ENCODE measurements around the gene TBC1D4. TPM values are rescaled to one million over a fixed set of nuclear protein-coding genes. Genes with fewer than 3 reads are reported as not detected.

Gene TBC1D4
- polyA plus RNA-seq, 1 donor from 2014 or later, result 3.9 TPM

GRCh38 chr13:75384879-75385707, 96.9 kb downstream of the TBC1D4 start:
- no peak for TF ChIP-seq CTCF (IDR thresholded peaks at IDR 0.05; ENCODE audit: poor library complexity, severe bottlenecking)
- TF ChIP-seq REST (IDR thresholded peaks at IDR 0.05; ENCODE audit: borderline replicate concordance), result no peak
- TF ChIP-seq SMC3 (conservative IDR thresholded peaks at IDR 0.05; ENCODE audit: poor library complexity), result no peak
- no peak for TF ChIP-seq EZH2 (IDR thresholded peaks at IDR 0.05; ENCODE audit: borderline replicate concordance, insufficient read depth, low read length, poor library complexity, severe bottlenecking)
- TF ChIP-seq MXI1 (conservative IDR thresholded peaks at IDR 0.05; ENCODE audit: poor library complexity, severe bottlenecking), result no peak
- no peak for TF ChIP-seq TAF1 (IDR thresholded peaks at IDR 0.05; ENCODE audit: low read depth)
- no peak overlapping the region for H3K27ac ChIP-seq (ENCODE audit: low read length)
- no peak overlapping the region for H2AFZ ChIP-seq (ENCODE audit: low read depth, low read length)
- no peaks in the 10 kb centered on the region for H3F3A ChIP-seq (ENCODE audit: insufficient read depth, low read length, poor library complexity, severe bottlenecking)
- no peak overlapping the region for H3K4me3 ChIP-seq (ENCODE audit: low read length)
- H3K9ac ChIP-seq (ENCODE audit: low read length), result no peak overlapping the region
- no peaks in the 10 kb centered on the region for H3K9me2 ChIP-seq (ENCODE audit: insufficient read depth, low read length)
- no peaks in the 10 kb centered on the region for H3K79me2 ChIP-seq (replicated peaks; ENCODE audit: insufficient read depth, low read length)
- H3K9me3 ChIP-seq (ENCODE audit: low read length), result no peaks in the 10 kb centered on the region
- H3K36me3 ChIP-seq (ENCODE audit: insufficient read depth, low read length), result no peaks in the 10 kb centered on the region
- no peak overlapping the region for H3K4me2 ChIP-seq (ENCODE audit: low read length)
- no peaks in the 10 kb centered on the region for H3K27me3 ChIP-seq (ENCODE audit: insufficient read depth, low read depth, low read length)
- no peaks in the 10 kb centered on the region for H4K20me1 ChIP-seq (ENCODE audit: insufficient read depth)

GRCh38 chr13:75383064-75383715, 98.8 kb downstream of the TBC1D4 start:
- Histone ChIP-seq H3K4me2 (ENCODE audit: low read length) (no peak overlapping the region), H3K36me3 (ENCODE audit: insufficient read depth, low read length) (no peaks in the 10 kb centered on the region), H3K27ac (ENCODE audit: low read length) (no peak overlapping the region), H3K4me3 (ENCODE audit: low read length) (no peak overlapping the region), H3K79me2 (replicated peaks; ENCODE audit: insufficient read depth, low read length) (no peaks in the 10 kb centered on the region), H2AFZ (ENCODE audit: low read depth, low read length) (no peak overlapping the region), H3K27me3 (ENCODE audit: insufficient read depth, low read depth, low read length) (no peaks in the 10 kb centered on the region), H3K9me2 (ENCODE audit: insufficient read depth, low read length) (no peaks in the 10 kb centered on the region), H3K9me3 (ENCODE audit: low read length) (no peaks in the 10 kb centered on the region), H4K20me1 (ENCODE audit: insufficient read depth) (no peaks in the 10 kb centered on the region), H3K9ac (ENCODE audit: low read length) (no peak overlapping the region), H3F3A (ENCODE audit: insufficient read depth, low read length, poor library complexity, severe bottlenecking) (no peaks in the 10 kb centered on the region)
- TF ChIP-seq REST (IDR thresholded peaks at IDR 0.05; ENCODE audit: borderline replicate concordance), result no peak
- TF ChIP-seq RAD21 (conservative IDR thresholded peaks at IDR 0.05), result no peak
- no peak for TF ChIP-seq EP300 (conservative IDR thresholded peaks at IDR 0.05; ENCODE audit: poor library complexity, severe bottlenecking)
- TF ChIP-seq SMC3 (conservative IDR thresholded peaks at IDR 0.05; ENCODE audit: poor library complexity), result no peak
- TF ChIP-seq POLR2AphosphoS5 (IDR thresholded peaks at IDR 0.05), result no peak
- TF ChIP-seq TAF1 (IDR thresholded peaks at IDR 0.05; ENCODE audit: low read depth), result no peak
- TF ChIP-seq CTCF (IDR thresholded peaks at IDR 0.05; ENCODE audit: poor library complexity, severe bottlenecking), result no peak
- no peak for TF ChIP-seq MXI1 (conservative IDR thresholded peaks at IDR 0.05; ENCODE audit: poor library complexity, severe bottlenecking)
- no peak for TF ChIP-seq EZH2 (IDR thresholded peaks at IDR 0.05; ENCODE audit: borderline replicate concordance, insufficient read depth, low read length, poor library complexity, severe bottlenecking)
